OCI-LY7 (cell line): Measurements from ENCODE around the gene TDRD9.

ENCODE experiments used
- CTCF ChIP-seq: fragments of 200-600 bp; sonication (generic); conservative IDR thresholded peaks from 2 replicates; pipeline ENCODE4 v1.5.1; 2014; ENCODE audit warnings: mild to moderate bottlenecking, antibody characterized with exemption, low read length, moderate library complexity, mixed read lengths
- EZH2phosphoT487 ChIP-seq: fragments of 200-600 bp; sonication (generic); IDR thresholded peaks from 2 replicates; pipeline ENCODE4 v1.6.1; 2018; ENCODE audit warnings: low read depth, borderline replicate concordance, mild to moderate bottlenecking, mixed run types, antibody characterized with exemption, low read length, moderate library complexity, mixed read lengths

GRCh38 chr14:104049576-104050240, 121.5 kb downstream of the TDRD9 start:
- TF ChIP-seq EZH2phosphoT487 (no peak), CTCF (no peak)
